ENCODE results near the gene NNT. TPM values are rescaled to one million over a fixed set of nuclear protein-coding genes. Genes with fewer than 3 reads are reported as not detected.
"Not testable (repeated sequence)": the region's sequence is repeated elsewhere in the genome, so short reads cannot be mapped to it uniquely, and the experiment has no call there.

The NNT gene
- total and polyA plus RNA-seq, 8 donors = 8.7 to 127 (median 17.5) TPM

DNA sequence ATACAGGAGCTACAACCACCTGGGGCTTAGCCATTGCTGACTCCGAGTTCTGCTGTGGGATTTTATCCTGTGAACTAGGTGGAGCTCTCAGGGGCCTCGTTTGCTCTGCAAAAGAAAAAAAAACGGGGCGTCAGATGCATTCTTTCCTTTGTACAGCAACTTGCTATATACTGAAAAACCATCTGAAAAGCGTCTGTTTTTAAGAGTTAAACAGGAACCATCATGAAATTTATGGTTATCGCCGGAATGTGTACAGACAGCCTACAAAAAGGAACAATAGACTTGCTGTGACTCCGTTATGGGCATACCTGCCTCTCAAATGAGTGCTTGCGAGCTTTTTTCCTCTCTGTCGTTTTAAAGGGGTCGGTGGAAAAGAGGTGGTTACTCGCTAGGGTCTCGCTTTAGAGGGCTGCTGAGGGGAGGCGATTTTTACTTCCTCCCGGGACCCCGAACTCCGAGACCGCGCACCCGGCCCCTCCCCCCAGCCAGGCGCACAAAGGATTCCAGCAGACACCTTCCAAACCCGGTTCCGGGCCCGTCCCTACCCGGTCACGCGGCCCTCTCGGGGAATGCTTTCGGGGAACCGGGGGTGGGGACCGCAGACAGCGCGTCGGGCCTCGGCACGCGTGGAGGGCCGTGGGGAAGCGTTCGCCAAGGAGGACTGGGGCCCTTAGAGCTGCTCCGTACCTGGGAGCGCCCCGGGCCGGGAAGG, 46.9 kb upstream of the NNT start:
- peak; percentile 46 to 82 for DNase-seq
- Histone ChIP-seq H3K9me3 (no peaks in the 10 kb centered on the region), H3K27me3 (no peaks in the 10 kb centered on the region), H3K36me3 (peaks cover 0 to 27% (median 21%) of the 10 kb centered on the region in 4 donors), H3K4me3 (peak overlapping the region; percentile 79 to 92 (median 84)), H3K4me1 (peaks cover 28 to 60% (median 41%) of the 10 kb centered on the region in 4 donors), H3K27ac (peak overlapping the region; percentile 93 to 99 (median 98))
- intact Hi-C loops (cut with DNase I; ENCODE audit: low total_unique reads) = no loop called here
- TF ChIP-seq, protein P1, sequence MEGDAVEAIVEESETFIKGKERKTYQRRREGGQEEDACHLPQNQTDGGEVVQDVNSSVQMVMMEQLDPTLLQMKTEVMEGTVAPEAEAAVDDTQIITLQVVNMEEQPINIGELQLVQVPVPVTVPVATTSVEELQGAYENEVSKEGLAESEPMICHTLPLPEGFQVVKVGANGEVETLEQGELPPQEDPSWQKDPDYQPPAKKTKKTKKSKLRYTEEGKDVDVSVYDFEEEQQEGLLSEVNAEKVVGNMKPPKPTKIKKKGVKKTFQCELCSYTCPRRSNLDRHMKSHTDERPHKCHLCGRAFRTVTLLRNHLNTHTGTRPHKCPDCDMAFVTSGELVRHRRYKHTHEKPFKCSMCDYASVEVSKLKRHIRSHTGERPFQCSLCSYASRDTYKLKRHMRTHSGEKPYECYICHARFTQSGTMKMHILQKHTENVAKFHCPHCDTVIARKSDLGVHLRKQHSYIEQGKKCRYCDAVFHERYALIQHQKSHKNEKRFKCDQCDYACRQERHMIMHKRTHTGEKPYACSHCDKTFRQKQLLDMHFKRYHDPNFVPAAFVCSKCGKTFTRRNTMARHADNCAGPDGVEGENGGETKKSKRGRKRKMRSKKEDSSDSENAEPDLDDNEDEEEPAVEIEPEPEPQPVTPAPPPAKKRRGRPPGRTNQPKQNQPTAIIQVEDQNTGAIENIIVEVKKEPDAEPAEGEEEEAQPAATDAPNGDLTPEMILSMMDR (IDR thresholded peaks at IDR 0.05) = no peak
- TF ChIP-seq EP300 (IDR thresholded peaks at IDR 0.05) = no peak
- TF ChIP-seq POLR2AphosphoS5 (IDR thresholded peaks at IDR 0.05) = no peak
- no peak for TF ChIP-seq POLR2A (IDR thresholded peaks at IDR 0.05)
- WGBS, 5 donors = 0% methylated on average over 32 to 44 of the region's 44 CpGs

DNA sequence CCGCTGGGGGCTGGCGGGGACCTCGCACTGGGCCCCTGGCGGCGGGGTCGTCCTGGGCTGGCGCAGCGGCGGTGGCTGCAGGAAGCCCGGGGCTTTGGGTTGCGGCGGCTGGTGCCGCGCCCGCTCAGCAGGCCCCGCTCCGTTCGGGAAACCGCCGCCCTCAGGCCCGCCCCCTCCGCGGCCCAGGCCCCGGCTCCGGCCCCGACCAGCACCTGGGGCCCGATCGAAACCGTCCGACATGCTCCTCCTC, 46.4 kb upstream of the NNT start:
- peak overlapping the region; percentile 79 to 92 (median 84) for H3K4me3 ChIP-seq
- H3K36me3 ChIP-seq = peaks cover 0 to 25% (median 18%) of the 10 kb centered on the region in 4 donors
- WGBS, 5 donors = 0 to 1% (median 1%) methylated on average over 10 to 23 of the region's 30 CpGs; no CpG with 5 or more reads in 1 of the 5 donors
- H3K9me3 ChIP-seq; intact Hi-C loops (cut with DNase I; ENCODE audit: low total_unique reads); H3K27me3 ChIP-seq: not testable (repeated sequence)
- H3K27ac ChIP-seq = peak overlapping the region; percentile 93 to 99 (median 98)
- peak in 1 of 2 donors; percentile 85 for DNase-seq
- H3K4me1 ChIP-seq = peaks cover 28 to 55% (median 38%) of the 10 kb centered on the region in 4 donors

DNA sequence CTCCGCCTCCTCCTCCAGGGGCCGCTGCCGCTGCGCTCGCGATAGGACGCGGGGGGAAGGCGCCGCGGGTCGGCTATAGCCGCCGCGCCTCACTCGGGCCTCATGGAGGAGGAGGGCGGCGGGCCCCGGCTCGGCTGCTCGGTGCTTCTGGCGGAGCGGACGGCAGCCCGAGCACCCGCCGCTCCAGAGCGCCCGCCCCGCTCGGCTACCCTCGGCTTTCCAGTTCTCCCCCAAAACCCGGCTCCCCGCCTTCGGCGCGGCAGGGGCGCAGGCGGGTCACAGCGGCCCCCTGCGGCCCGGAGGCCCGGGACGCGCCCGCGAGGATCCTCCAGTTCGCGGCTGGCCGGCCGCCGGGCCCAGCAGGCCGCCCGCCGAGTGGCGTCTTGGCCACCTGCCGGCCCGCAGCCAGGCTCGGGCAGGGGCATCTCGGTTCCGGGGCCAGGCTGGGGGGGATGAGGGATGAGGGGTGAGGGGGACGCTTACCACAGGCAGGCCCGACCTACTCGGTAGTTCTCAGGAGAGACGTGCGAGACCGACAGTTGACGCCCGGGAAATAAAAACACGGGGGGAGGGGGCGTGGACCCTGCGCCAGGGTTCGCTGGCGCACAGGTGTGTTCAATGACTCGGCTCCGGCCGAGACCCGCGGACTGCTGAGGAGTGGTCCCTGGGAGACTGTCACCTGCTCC, 46.0 kb upstream of the NNT start, which contains the start of gene PAIP1:
TSS of gene PAIP1 (minus strand) at position 221 of the 686 bp plus-strand sequence. CDS start 231 bp downstream, outside the sequence.
- Histone ChIP-seq H3K4me3 (peak within 1 kb of the TSS; percentile 79 to 92 (median 84)), H3K27me3 (no peaks in the 10 kb centered on the region), H3K27ac (peak within 1 kb of the TSS; percentile 93 to 99 (median 98)), H3K36me3 (peaks cover 0 to 20% (median 15%) of the 10 kb centered on the region in 4 donors), H3K9me3 (no peaks in the 10 kb centered on the region), H3K4me1 (peaks cover 26 to 50% (median 36%) of the 10 kb centered on the region in 4 donors)
- WGBS, 5 donors = 0 to 1% (median 1%) methylated on average over 33 to 78 of the region's 79 CpGs
- TF ChIP-seq POLR2AphosphoS5 (IDR thresholded peaks at IDR 0.05) = peak in 2 of 3 donors; percentile 57 to 71
- no peak for TF ChIP-seq EP300 (IDR thresholded peaks at IDR 0.05)
- TF ChIP-seq, protein P1 (IDR thresholded peaks at IDR 0.05) = peak in 4 of 7 experiments; percentile 25 to 79 (median 52)
- intact Hi-C loops (cut with DNase I; ENCODE audit: low total_unique reads) = no loop called here
- peak; percentile 78 to 95 for DNase-seq

DNA sequence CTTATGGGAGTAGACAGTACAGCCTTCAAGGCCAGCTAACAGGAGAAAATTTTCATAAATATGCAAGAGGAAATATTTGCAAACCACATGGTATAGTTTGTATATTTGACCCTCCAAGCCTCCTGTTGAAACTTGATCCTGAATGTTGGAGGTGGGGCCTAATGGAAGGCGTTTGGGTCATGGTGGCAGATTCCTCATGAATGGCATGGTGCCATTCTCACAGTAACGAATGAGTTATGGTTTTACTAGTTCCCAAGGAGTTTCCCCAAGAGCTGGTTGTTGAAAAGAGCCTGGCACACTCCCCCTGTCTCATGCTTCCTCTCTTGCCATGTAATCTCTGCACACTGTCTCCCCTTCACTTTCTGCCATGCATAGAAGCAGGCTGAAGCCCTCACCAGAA, 42.9 kb upstream of the NNT start:
- intact Hi-C loops (cut with DNase I; ENCODE audit: low total_unique reads) = no loop called here
- Histone ChIP-seq H3K36me3 (no peaks in the 10 kb centered on the region), H3K27ac (no peak overlapping the region), H3K27me3 (no peaks in the 10 kb centered on the region), H3K4me1 (peaks cover 0 to 22% (median 13%) of the 10 kb centered on the region in 4 donors), H3K4me3 (no peak overlapping the region), H3K9me3 (no peaks in the 10 kb centered on the region)
- DNase-seq = no peak
- 27 to 40% (median 35%) methylated on average over 2 of the region's 2 CpGs for WGBS, 5 donors
- no peak for TF ChIP-seq POLR2A (IDR thresholded peaks at IDR 0.05)
- TF ChIP-seq, protein P1 (IDR thresholded peaks at IDR 0.05) = no peak
- no peak for TF ChIP-seq EP300 (IDR thresholded peaks at IDR 0.05)

DNA sequence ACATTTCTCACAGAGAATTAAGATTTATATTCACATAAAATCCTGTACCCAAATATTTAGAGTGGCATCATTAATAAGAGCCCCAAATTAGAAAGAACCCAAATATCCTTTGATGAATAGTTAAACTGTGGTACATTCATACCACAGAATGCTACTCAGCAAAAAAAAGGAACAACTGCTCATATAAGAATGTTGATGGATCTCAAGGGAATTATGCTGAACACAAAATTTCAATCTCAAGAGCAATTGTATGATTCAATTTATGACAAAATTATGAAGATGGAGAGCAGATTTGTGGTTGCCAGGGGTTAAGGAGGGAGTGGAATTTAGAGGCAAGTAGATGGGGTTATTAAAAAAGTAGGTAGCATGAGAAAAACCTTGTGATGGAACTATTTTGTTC, 41.6 kb upstream of the NNT start:
- Histone ChIP-seq H3K9me3 (no peaks in the 10 kb centered on the region), H3K4me1 (peaks cover 0 to 13% (median 4%) of the 10 kb centered on the region in 4 donors), H3K36me3 (no peaks in the 10 kb centered on the region), H3K4me3 (no peak overlapping the region), H3K27ac (no peak overlapping the region), H3K27me3 (no peaks in the 10 kb centered on the region)
- TF ChIP-seq EP300 (IDR thresholded peaks at IDR 0.05) (no peak), POLR2A (IDR thresholded peaks at IDR 0.05) (no peak), POLR2AphosphoS5 (IDR thresholded peaks at IDR 0.05) (no peak)
- TF ChIP-seq, protein P1 (IDR thresholded peaks at IDR 0.05) = no peak
- no peak for DNase-seq
- intact Hi-C loops (cut with DNase I; ENCODE audit: low total_unique reads) = no loop called here
